Adrenal gland (tissue), 12 donors: ENCODE data around the gene OXSR1. TPM values are rescaled to one million over a fixed set of nuclear protein-coding genes. Genes with fewer than 3 reads are reported as not detected.

Experiments used
- DNase-seq, 7 donors: peaks; one replicate each; pipeline ENCODE4 v3.0.0-alpha.2; 2019 to 2020
- H3K27ac ChIP-seq, 5 donors: fragments of 200-600 bp; sonication (generic) in 4 of 5; 1 replicate in 3 of 5; 2 replicates in 2 of 5; pipeline versions ENCODE4 v1.5.1 to v1.8.0; 2016 to 2020; ENCODE audit warnings: mild to moderate bottlenecking in 1 of 5
- H3K27me3 ChIP-seq: fragments of 200-600 bp; 2 replicates; pipeline ENCODE4 v1.8.0; 2021
- H3K36me3 ChIP-seq, 2 donors: fragments of 200-600 bp; replicated peaks in 1 of 2; 1 replicate in 1 of 2; 2 replicates in 1 of 2; pipeline versions ENCODE4 v1.5.1 to v1.8.0; 2018 to 2022
- H3K4me1 ChIP-seq, 2 donors: fragments of 200-600 bp; replicated peaks in 1 of 2; 1 replicate in 1 of 2; 2 replicates in 1 of 2; pipeline versions ENCODE4 v1.5.1 to v1.8.0; 2018 to 2021
- H3K4me3 ChIP-seq, 4 donors: fragments of 200-600 bp; sonication (generic) in 3 of 4; one replicate each; pipeline ENCODE4 v1.5.1; 2016 to 2018
- H3K9me3 ChIP-seq, 3 donors: fragments of 200-600 bp; sonication (generic) in 1 of 3; replicated peaks in 1 of 3; 1 replicate in 2 of 3; 2 replicates in 1 of 3; pipeline versions ENCODE4 v1.5.1 to v1.8.0; 2016 to 2021
- POLR2A ChIP-seq, 2 donors: fragments of 450-650 bp; IDR thresholded peaks; one replicate each; pipeline ENCODE4 v1.6.1; 2017; ENCODE audit warnings: antibody characterized with exemption in 2 of 2, mild to moderate bottlenecking in 2 of 2, moderate library complexity in 1 of 2
- WGBS, 4 donors: extraction: QIAGEN DNeasy Blood & Tissue Kit in 2 of 4; methylation state at CpG; one replicate each; pipeline versions ENCODE4 v1.1.5 to v1.1.7; 2013 to 2017; 5-methylcytosine and 5-hydroxymethylcytosine counted together
- intact Hi-C, 2 donors: fragments of 100-400 bp; cut with DNase I; formaldehyde crosslinking; loops; one replicate each; pipeline versions ENCODE4 v1.14.1 to v1.15.0; 2022 to 2023
- polyA plus RNA-seq, 3 donors: library from polyadenylated mRNA; stranded (reverse); fragments of 200-250 nt in 2 of 3; fragments of 350-450 nt in 1 of 3; fragmentation: Illumina TruSeq in 1 of 3; extraction: RNeasy Lipid Tissue Mini Kit (QIAGEN cat#74804) in 1 of 3; gene quantifications; one replicate each; pipeline ENCODE4 v1.2.3, GENCODE V29; 2013 to 2014
- total RNA-seq, 9 donors: library from RNA; depleted of rRNA in 4 of 9; stranded (reverse); fragments of >200 nt in 4 of 9; fragments of 120-200 nt in 1 of 9; fragmentation: NEBNext Ultra II Directional in 1 of 9; extraction: Animal tissue kit (Norgen Biotek cat#: 25700) in 1 of 9; gene quantifications; one replicate each; pipeline versions ENCODE4 v1.1.0 to v1.2.4, GENCODE V29; 2013 to 2023
- TF ChIP-seq, protein P1 (sequence below), 6 experiments: fragments of 450-650 bp in 4 of 6; fragments of 200-600 bp in 2 of 6; sonication (generic) in 1 of 6; IDR thresholded peaks; 1 replicate in 5 of 6; 2 replicates in 1 of 6; pipeline versions ENCODE4 v1.5.1 to v1.8.0; 2016 to 2021; ENCODE audit warnings: antibody characterized with exemption in 6 of 6, mild to moderate bottlenecking in 2 of 6, moderate library complexity in 1 of 6
- donor health status: healthy with polysubstance abuse.
- donor health status: Bipolar disorder and iron deficiency.
- donor health status: DM: yes; HTN: yes; CAD: no.
- donor health status: DM: no; HTN: no; CAD: no.
- donor health status: DM: no; HTN: no; CAD: no.
- donor health status: DM: yes; HTN: yes; CAD: no.

OXSR1 gene
- total and polyA plus RNA-seq, 12 donors = 14.8 to 47.5 (median 29.3) TPM

- no peak overlapping the region for H3K27ac ChIP-seq
- intact Hi-C loops = no loop called here
- 70 to 83% (median 76%) methylated on average over 1 of the region's 1 CpG for WGBS, 4 donors
Measured at GRCh38 chr3:38169027-38169317, 3.6 kb downstream of the OXSR1 start.

GRCh38 chr3:38170722-38171121, 5.4 kb downstream of the OXSR1 start:
- WGBS, 4 donors = 91 to 93% (median 92%) methylated on average over 4 of the region's 4 CpGs
- no peaks in the 10 kb centered on the region for H3K27me3 ChIP-seq
- H3K36me3 ChIP-seq = no peaks in the 10 kb centered on the region
- H3K27ac ChIP-seq = no peak overlapping the region
- H3K9me3 ChIP-seq = no peaks in the 10 kb centered on the region
- H3K4me1 ChIP-seq = peaks cover 10 to 39% of the 10 kb centered on the region in 2 donors
- intact Hi-C loops = no loop called here
- TF ChIP-seq POLR2A (IDR thresholded peaks at IDR 0.05) = no peak
- TF ChIP-seq, protein P1, sequence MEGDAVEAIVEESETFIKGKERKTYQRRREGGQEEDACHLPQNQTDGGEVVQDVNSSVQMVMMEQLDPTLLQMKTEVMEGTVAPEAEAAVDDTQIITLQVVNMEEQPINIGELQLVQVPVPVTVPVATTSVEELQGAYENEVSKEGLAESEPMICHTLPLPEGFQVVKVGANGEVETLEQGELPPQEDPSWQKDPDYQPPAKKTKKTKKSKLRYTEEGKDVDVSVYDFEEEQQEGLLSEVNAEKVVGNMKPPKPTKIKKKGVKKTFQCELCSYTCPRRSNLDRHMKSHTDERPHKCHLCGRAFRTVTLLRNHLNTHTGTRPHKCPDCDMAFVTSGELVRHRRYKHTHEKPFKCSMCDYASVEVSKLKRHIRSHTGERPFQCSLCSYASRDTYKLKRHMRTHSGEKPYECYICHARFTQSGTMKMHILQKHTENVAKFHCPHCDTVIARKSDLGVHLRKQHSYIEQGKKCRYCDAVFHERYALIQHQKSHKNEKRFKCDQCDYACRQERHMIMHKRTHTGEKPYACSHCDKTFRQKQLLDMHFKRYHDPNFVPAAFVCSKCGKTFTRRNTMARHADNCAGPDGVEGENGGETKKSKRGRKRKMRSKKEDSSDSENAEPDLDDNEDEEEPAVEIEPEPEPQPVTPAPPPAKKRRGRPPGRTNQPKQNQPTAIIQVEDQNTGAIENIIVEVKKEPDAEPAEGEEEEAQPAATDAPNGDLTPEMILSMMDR (IDR thresholded peaks at IDR 0.05) = no peak
- no peak overlapping the region for H3K4me3 ChIP-seq
- no peak for DNase-seq

More at GRCh38 chr3:38169027-38169317, 3.6 kb downstream of the OXSR1 start:
- H3K4me1 ChIP-seq = peaks cover 10 to 45% of the 10 kb centered on the region in 2 donors
- no peak for DNase-seq
- no peaks in the 10 kb centered on the region for H3K9me3 ChIP-seq
- no peak overlapping the region for H3K4me3 ChIP-seq
- no peaks in the 10 kb centered on the region for H3K27me3 ChIP-seq
- H3K36me3 ChIP-seq = no peaks in the 10 kb centered on the region
- TF ChIP-seq, protein P1 (IDR thresholded peaks at IDR 0.05) = no peak
- TF ChIP-seq POLR2A (IDR thresholded peaks at IDR 0.05) = no peak

DNA sequence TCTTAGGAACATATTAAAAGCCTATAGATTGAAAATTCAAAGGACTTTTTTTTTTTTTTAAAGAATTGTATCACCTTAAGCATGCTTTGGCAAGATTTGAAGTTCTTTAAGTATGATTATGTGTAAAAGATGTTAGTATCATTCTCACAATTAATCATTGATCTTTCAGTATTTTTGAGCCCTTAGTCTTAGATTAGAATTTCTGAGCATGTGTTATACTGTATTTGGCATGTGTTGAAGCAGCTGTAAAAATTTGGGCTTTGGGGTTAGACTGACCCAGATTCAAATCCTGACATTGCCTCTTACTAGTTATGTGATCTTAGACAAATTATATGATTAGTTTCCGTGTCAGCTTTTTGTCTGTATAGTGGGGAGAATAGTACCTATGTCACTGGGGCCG, 6.3 kb downstream of the OXSR1 start:
- Histone ChIP-seq H3K9me3 (no peaks in the 10 kb centered on the region), H3K36me3 (no peaks in the 10 kb centered on the region), H3K4me3 (no peak overlapping the region), H3K27me3 (no peaks in the 10 kb centered on the region), H3K4me1 (peaks cover 5 to 34% of the 10 kb centered on the region in 2 donors), H3K27ac (no peak overlapping the region)
- no peak for TF ChIP-seq POLR2A (IDR thresholded peaks at IDR 0.05)
- TF ChIP-seq, protein P1 (IDR thresholded peaks at IDR 0.05) = no peak
- no peak for DNase-seq
- WGBS, 4 donors = 83 to 93% (median 89%) methylated on average over 2 of the region's 2 CpGs
- intact Hi-C loops = no loop called here

- intact Hi-C loops = no loop called here
- H3K4me1 ChIP-seq = peaks cover 0 to 13% of the 10 kb centered on the region in 2 donors
- no peak overlapping the region for H3K4me3 ChIP-seq
- H3K9me3 ChIP-seq = no peaks in the 10 kb centered on the region
- H3K27ac ChIP-seq = no peak overlapping the region
- no peaks in the 10 kb centered on the region for H3K36me3 ChIP-seq
- H3K27me3 ChIP-seq = no peaks in the 10 kb centered on the region
- WGBS, 4 donors = 66 to 97% (median 87%) methylated on average over 5 of the region's 5 CpGs
- TF ChIP-seq, protein P1 (IDR thresholded peaks at IDR 0.05) = no peak
- TF ChIP-seq POLR2A (IDR thresholded peaks at IDR 0.05) = no peak
- no peak for DNase-seq
Measured at GRCh38 chr3:38173834-38174418, 8.6 kb downstream of the OXSR1 start.
